CD4-positive, alpha-beta T cell treated with Interleukin-10 for 1 hour (primary cell): Measurements from ENCODE around the gene DDX53.

Source experiments
- DNase-seq: peaks from one replicate; pipeline ENCODE4 v3.0.0-alpha.2; 2020

Gene DDX53

DNA sequence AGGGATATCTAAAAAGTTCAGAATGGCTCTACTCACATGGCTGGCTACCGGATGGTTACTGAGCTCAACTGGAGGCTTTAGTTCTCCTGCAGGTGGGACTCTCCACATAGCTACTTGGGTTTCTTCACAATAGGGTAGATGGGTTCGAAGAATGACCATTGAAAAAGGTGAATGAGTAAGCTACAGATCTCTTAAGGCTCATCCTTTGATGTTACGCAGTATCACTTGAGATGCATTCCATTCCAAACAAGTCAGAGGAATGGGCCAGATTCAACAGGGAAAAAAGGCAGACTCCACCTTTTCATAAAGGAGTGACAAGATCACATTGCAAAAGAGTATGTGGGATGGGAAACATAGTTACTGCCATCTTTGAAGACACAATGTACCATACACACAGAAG is 52.6 kb downstream of the DDX53 start:
- no peak for DNase-seq
